ENCODE results near the gene WWP2.
"Not testable (repeated sequence)": the region's sequence is repeated elsewhere in the genome, so short reads cannot be mapped to it uniquely, and the experiment has no call there.

The WWP2 gene

GRCh38 chr16:69773260-69773947 is 11.3 kb downstream of the WWP2 start:
- no peak for TF ChIP-seq CTCF (IDR thresholded peaks at IDR 0.05; ENCODE audit: low read depth, low read length)
- H3K4me3 ChIP-seq (replicated peaks in 1 of 2; ENCODE audit: low read depth in 2 of 2, low read length in 2 of 2) = no peak overlapping the region
- no peak for DNase-seq (ENCODE audit: low read depth in 2 of 2)

GRCh38 chr16:69775563-69775962 is 13.4 kb downstream of the WWP2 start:
- no peak for DNase-seq (ENCODE audit: low read depth in 2 of 2)
- TF ChIP-seq CTCF (IDR thresholded peaks at IDR 0.05; ENCODE audit: low read depth, low read length) = no peak
- no peak overlapping the region for H3K4me3 ChIP-seq (replicated peaks in 1 of 2; ENCODE audit: low read depth in 2 of 2, low read length in 2 of 2)

GRCh38 chr16:69779724-69780123 is 17.6 kb downstream of the WWP2 start:
- DNase-seq (ENCODE audit: low read depth in 2 of 2) = no peak
- H3K4me3 ChIP-seq (replicated peaks in 1 of 2; ENCODE audit: low read depth in 2 of 2, low read length in 2 of 2) = no peak overlapping the region
- no peak for TF ChIP-seq CTCF (IDR thresholded peaks at IDR 0.05; ENCODE audit: low read depth, low read length)

- no peak for DNase-seq (ENCODE audit: low read depth in 2 of 2)
- TF ChIP-seq CTCF (IDR thresholded peaks at IDR 0.05; ENCODE audit: low read depth, low read length) = no peak
- no peak overlapping the region for H3K4me3 ChIP-seq (replicated peaks in 1 of 2; ENCODE audit: low read depth in 2 of 2, low read length in 2 of 2)
These were observed 19.0 kb downstream of the WWP2 start for GRCh38 chr16:69781118-69781517.

- no peak overlapping the region for H3K4me3 ChIP-seq (replicated peaks in 1 of 2; ENCODE audit: low read depth in 2 of 2, low read length in 2 of 2)
- no peak for DNase-seq (ENCODE audit: low read depth in 2 of 2)
- TF ChIP-seq CTCF (IDR thresholded peaks at IDR 0.05; ENCODE audit: low read depth, low read length) = no peak
These were observed 22.5 kb downstream of the WWP2 start for GRCh38 chr16:69784586-69784985.

- no peak overlapping the region for H3K4me3 ChIP-seq (replicated peaks in 1 of 2; ENCODE audit: low read depth in 2 of 2, low read length in 2 of 2)
- no peak for DNase-seq (ENCODE audit: low read depth in 2 of 2)
- no peak for TF ChIP-seq CTCF (IDR thresholded peaks at IDR 0.05; ENCODE audit: low read depth, low read length)
These were observed 25.8 kb downstream of the WWP2 start for GRCh38 chr16:69787883-69788282.

GRCh38 chr16:69791391-69791847 is 29.3 kb downstream of the WWP2 start:
- DNase-seq (ENCODE audit: low read depth in 2 of 2); H3K4me3 ChIP-seq (replicated peaks in 1 of 2; ENCODE audit: low read depth in 2 of 2, low read length in 2 of 2): not testable (repeated sequence)
